Measurements from ENCODE around the gene TRIP6.
"Not testable (repeated sequence)": the region's sequence is repeated elsewhere in the genome, so short reads cannot be mapped to it uniquely, and the experiment has no call there.

Gene TRIP6

DNA sequence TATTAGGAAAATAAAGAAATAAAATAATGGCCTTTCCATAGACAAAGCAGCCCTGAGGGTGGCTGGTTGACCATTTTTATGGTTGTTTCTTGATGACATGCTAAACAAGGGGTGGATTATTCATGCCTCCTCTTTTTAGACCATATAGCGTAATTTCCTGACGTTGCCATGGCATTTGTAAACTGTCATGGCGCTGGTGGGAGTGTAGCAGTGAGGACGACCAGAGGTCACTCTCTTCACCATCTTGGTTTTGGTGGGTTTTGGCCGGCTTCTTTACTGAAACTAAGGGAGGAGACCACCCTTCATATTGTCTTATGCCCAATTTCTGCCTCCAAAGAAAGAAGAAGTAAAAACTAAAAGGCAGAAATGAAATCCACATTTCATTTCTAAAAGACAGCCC, 52.1 kb downstream of the TRIP6 start:
- H3K4me1 Mint-ChIP-seq (ENCODE audit: low read depth); H3K36me3 Mint-ChIP-seq (ENCODE audit: low read depth); H3K4me3 Mint-ChIP-seq; H3K27ac Mint-ChIP-seq; H3K9me3 Mint-ChIP-seq; DNase-seq (ENCODE audit: low spot score): not testable (repeated sequence)
- H3K27me3 Mint-ChIP-seq (ENCODE audit: low read depth) = peaks cover 16% of the 10 kb centered on the region

- H3K27me3 Mint-ChIP-seq (ENCODE audit: low read depth) = peaks cover 16% of the 10 kb centered on the region
- not testable (repeated sequence) for H3K4me1 Mint-ChIP-seq (ENCODE audit: low read depth); H3K4me3 Mint-ChIP-seq; DNase-seq (ENCODE audit: low spot score); H3K27ac Mint-ChIP-seq; H3K9me3 Mint-ChIP-seq; H3K36me3 Mint-ChIP-seq (ENCODE audit: low read depth)
Measured at GRCh38 chr7:100919779-100920437, 52.7 kb downstream of the TRIP6 start.

DNA sequence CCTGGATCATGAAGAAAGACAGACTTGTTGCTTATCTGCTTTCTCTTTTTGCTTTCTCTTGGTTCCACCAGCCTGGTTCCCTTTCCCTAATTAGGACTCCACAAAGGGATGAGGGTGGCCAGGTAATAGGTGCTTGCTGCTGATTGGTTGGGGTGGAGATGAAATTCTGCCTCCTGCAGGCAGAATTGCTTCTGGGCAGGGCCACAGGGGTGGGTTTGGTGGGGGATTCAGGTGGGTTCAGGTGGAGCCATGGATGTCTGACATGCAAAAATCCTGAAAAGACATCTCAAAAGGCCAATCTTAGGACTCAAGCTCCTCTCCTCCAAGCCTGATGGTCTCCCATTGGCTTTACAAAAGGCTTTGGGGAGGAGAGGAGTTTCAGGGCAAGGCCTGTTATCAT, 53.9 kb downstream of the TRIP6 start:
- H3K27me3 Mint-ChIP-seq (ENCODE audit: low read depth) = peaks cover 16% of the 10 kb centered on the region
- no peaks in the 10 kb centered on the region for H3K4me1 Mint-ChIP-seq (ENCODE audit: low read depth)

More for the DNA sequence above, 53.9 kb downstream of the TRIP6 start:
- H3K4me3 Mint-ChIP-seq = no peak overlapping the region
- H3K36me3 Mint-ChIP-seq (ENCODE audit: low read depth) = no peaks in the 10 kb centered on the region
- DNase-seq (ENCODE audit: low spot score) = no peak
- H3K27ac Mint-ChIP-seq = no peak overlapping the region
- no peaks in the 10 kb centered on the region for H3K9me3 Mint-ChIP-seq
